AG04450 (cell line): Measurements from ENCODE around the gene PNPLA7. TPM values are rescaled to one million over a fixed set of nuclear protein-coding genes. Genes with fewer than 3 reads are reported as not detected.
"Not testable (repeated sequence)": the region's sequence is repeated elsewhere in the genome, so short reads cannot be mapped to it uniquely, and the experiment has no call there.

Source experiments
- CTCF ChIA-PET: fragments of 300-600, 350-600 bp; formaldehyde crosslinking; extraction: SDS; loops from one replicate; lab custom pipeline; 2022; ENCODE audit warnings: antibody characterized with exemption, inconsistent platforms; lab: Charles Lee
- POLR2A ChIA-PET: fragments of 350-600 bp; formaldehyde crosslinking; extraction: SDS; loops from one replicate; lab custom pipeline; 2021; ENCODE audit warnings: antibody characterized with exemption, inconsistent platforms; lab: Yijun Ruan, JAX
- DNase-seq: peaks from one replicate; pipeline ENCODE4 v3.0.0-alpha.2; 2011; ENCODE audit warnings: low read depth, low spot score
- H3K27ac ChIP-seq: one replicate; pipeline ENCODE4 v1.5.1; 2012; ENCODE audit warnings: low read depth, low read length, control low read depth
- H3K27me3 ChIP-seq: one replicate; pipeline ENCODE4 v1.6.0; 2012; ENCODE audit warnings: low read length; ENCODE audit not compliant: control insufficient read depth, insufficient read depth
- H3K4me3 ChIP-seq: 2 replicates; pipeline ENCODE4 v1.5.1; 2011; ENCODE audit warnings: mild to moderate bottlenecking, low read depth, low read length, control low read depth
- H3K9me3 ChIP-seq: 2 replicates; pipeline ENCODE4 v1.5.1; 2012; ENCODE audit warnings: low read length; ENCODE audit not compliant: control insufficient read depth, insufficient read depth
- CTCF ChIP-seq: IDR thresholded peaks from 2 replicates; pipeline ENCODE4 v1.5.1; 2011; ENCODE audit warnings: low read depth, low read length, control low read depth, inconsistent platforms
- polyA plus RNA-seq: library from polyadenylated mRNA; depleted of rRNA; stranded (reverse); fragments of >200 nt; gene quantifications from 2 replicates; pipeline ENCODE4 v1.2.3, GENCODE V29; 2011

PNPLA7 gene
- polyA plus RNA-seq, 1 experiment = 0.26 TPM

DNA sequence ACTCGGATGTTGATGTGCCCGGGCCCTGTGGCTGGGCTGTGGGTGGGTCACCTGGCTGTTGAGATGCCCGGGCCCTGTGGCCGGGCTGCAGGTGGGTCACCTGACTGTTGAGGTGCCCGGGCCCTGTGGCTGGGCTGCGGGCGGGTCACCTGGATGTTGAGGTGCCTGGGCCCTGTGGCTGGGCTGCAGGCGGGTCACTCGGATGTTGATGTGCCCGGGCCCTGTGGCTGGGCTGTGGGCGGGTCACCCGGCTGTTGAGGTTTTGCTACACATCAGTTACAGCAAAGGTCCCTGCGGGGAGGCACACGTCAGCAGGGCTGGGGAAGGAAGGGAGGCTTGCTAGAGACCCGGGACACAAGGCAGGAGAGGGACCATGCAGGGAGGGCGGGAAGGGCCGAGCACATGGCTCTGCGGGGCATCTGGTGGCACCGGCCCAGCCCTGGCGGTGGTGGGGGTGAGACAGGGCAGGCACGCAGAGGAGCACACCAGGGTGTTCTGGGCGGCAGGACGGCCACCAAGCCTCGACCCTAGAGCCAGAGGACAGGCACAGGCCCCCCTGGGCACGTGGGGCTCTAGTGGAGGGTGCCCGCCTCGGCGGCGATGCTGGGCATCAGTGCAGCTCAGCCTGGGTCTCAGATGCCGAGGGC lies 35.4 kb downstream of the PNPLA7 start:
- no peak for TF ChIP-seq CTCF
- H3K27me3 ChIP-seq = no peaks in the 10 kb centered on the region
- ChIA-PET CTCF (no interaction called here), POLR2A (no interaction called here)
- DNase-seq = no peak
- no peak overlapping the region for H3K27ac ChIP-seq
- H3K4me3 ChIP-seq = no peak overlapping the region
- H3K9me3 ChIP-seq = peaks cover 12% of the 10 kb centered on the region; the same call in 1 of the 2 replicates

DNA sequence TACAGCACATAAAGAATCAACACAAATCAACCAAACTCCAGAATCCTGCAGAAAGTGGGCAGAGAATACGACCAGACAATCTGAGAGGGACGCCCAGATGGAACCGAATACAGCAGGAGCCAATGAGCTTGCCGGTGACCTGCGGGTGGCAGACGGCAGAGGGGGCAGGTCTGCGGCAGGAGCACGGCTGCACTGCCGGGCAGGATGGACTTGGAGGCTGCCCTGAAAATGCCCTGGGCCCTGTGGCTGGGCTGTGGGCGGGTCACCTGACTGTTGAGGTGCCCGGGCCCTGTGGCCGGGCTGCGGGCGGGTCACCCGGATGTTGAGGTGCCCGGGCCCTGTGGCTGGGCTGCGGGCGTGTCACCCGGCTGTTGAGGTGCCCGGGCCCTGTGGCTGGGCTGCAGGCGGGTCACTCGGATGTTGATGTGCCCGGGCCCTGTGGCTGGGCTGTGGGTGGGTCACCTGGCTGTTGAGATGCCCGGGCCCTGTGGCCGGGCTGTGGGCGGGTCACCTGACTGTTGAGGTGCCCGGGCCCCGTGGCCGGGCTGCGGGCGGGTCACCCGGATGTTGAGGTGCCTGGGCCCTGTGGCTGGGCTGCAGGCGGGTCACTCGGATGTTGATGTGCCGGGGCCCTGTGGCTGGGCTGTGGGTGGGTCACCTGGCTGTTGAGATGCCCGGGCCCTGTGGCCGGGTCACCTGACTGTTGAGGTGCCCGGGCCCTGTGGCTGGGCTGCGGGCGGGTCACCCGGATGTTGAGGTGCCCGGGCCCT lies 36.2 kb downstream of the PNPLA7 start:
- H3K4me3 ChIP-seq, H3K27ac ChIP-seq, H3K27me3 ChIP-seq, DNase-seq, POLR2A ChIA-PET, H3K9me3 ChIP-seq: not testable (repeated sequence)
- CTCF ChIA-PET = interaction anchor here (1.0 kb wide), 1 partner anchor 24 kb away, joined by 4 read pairs; no protein-coding TSS in a partner anchor

- H3K9me3 ChIP-seq, H3K4me3 ChIP-seq, POLR2A ChIA-PET, H3K27me3 ChIP-seq, H3K27ac ChIP-seq, DNase-seq: not testable (repeated sequence)
- CTCF ChIA-PET = interaction anchor here (1.0 kb wide), 1 partner anchor 23 kb away, joined by 4 read pairs; no protein-coding TSS in a partner anchor
These were observed 37.1 kb downstream of the PNPLA7 start for GRCh38 chr9:137513136-137513535.

GRCh38 chr9:137511758-137512463 lies 38.3 kb downstream of the PNPLA7 start:
- no peak for DNase-seq
- no peak for TF ChIP-seq CTCF

GRCh38 chr9:137511126-137511525 lies 39.1 kb downstream of the PNPLA7 start:
- H3K27me3 ChIP-seq, DNase-seq, H3K4me3 ChIP-seq, H3K27ac ChIP-seq, POLR2A ChIA-PET: not testable (repeated sequence)
- CTCF ChIA-PET = interaction anchor here (0.7 kb wide), 1 partner anchor 13 kb away, joined by 3 read pairs; no protein-coding TSS in a partner anchor
- peaks cover 18% of the 10 kb centered on the region for H3K9me3 ChIP-seq

More at GRCh38 chr9:137511758-137512463, 38.3 kb downstream of the PNPLA7 start:
- POLR2A ChIA-PET = no interaction called here
- H3K27ac ChIP-seq = no peak overlapping the region
- H3K4me3 ChIP-seq = no peak overlapping the region
- CTCF ChIA-PET = no interaction called here
- H3K9me3 ChIP-seq = peaks cover 10% of the 10 kb centered on the region
- H3K27me3 ChIP-seq = no peaks in the 10 kb centered on the region

DNA sequence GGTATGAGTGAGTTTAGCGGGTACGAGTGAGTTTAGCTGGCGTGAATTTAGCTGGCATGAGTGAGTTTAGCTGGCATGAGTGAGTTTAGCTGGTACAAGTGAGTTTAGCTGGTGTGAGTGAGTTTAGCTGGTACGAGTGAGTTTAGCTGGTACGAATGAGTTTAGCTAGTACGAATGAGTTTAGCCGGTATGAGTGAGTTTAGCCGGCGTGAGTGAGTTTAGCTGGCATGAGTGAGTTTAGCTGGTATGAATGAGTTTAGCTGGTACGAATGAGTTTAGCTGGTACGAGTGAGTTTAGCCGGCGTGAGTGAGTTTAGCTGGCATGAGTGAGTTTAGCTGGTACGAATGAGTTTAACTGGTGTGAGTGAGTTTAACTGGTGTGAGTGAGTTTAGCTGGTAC lies 41.0 kb downstream of the PNPLA7 start:
- H3K4me3 ChIP-seq = no peak overlapping the region
- no peak for TF ChIP-seq CTCF
- no peak for DNase-seq
- H3K9me3 ChIP-seq = peaks cover 27% of the 10 kb centered on the region
- no peaks in the 10 kb centered on the region for H3K27me3 ChIP-seq
- ChIA-PET POLR2A (no interaction called here), CTCF (interaction anchor here (0.6 kb wide), 2 partner anchors 15 to 26 kb away, joined by 3 read pairs; no protein-coding TSS in a partner anchor)
- H3K27ac ChIP-seq = no peak overlapping the region
